GM18870 (cell line): ENCODE results near the gene DESI2.
"Not testable (repeated sequence)": the region's sequence is repeated elsewhere in the genome, so short reads cannot be mapped to it uniquely, and the experiment has no call there.

ENCODE experiments used
- ATAC-seq: cut with Tn5 transposase; IDR thresholded peaks from one replicate; pipeline ENCODE4 v1.9.1; 2021; ENCODE audit warnings: moderate library complexity; ENCODE audit not compliant: unreplicated experiment

Gene DESI2

GRCh38 chr1:244702620-244703019, 49.7 kb downstream of the DESI2 start:
- no peak for ATAC-seq

- ATAC-seq, result no peak
Measured at GRCh38 chr1:244704107-244704506, 51.2 kb downstream of the DESI2 start.

GRCh38 chr1:244705261-244706234, 52.6 kb downstream of the DESI2 start:
- ATAC-seq, result no peak

GRCh38 chr1:244709076-244709475, 56.1 kb downstream of the DESI2 start:
- no peak for ATAC-seq

- no peak for ATAC-seq
Measured at GRCh38 chr1:244709476-244710368, 56.8 kb downstream of the DESI2 start.

GRCh38 chr1:244710474-244711062, 57.6 kb downstream of the DESI2 start:
- ATAC-seq, result no peak

GRCh38 chr1:244712669-244713068, 59.7 kb downstream of the DESI2 start:
- ATAC-seq, result no peak

- no peak for ATAC-seq
Measured at GRCh38 chr1:244713332-244713731, 60.4 kb downstream of the DESI2 start.

- no peak for ATAC-seq
Measured at GRCh38 chr1:244727871-244728474, 75.0 kb downstream of the DESI2 start.

- no peak for ATAC-seq
Measured at GRCh38 chr1:244730153-244730933, 77.4 kb downstream of the DESI2 start.

GRCh38 chr1:244730934-244731434, 78.1 kb downstream of the DESI2 start:
- ATAC-seq, result no peak

- ATAC-seq, result no peak
Measured at GRCh38 chr1:244731651-244732050, 78.7 kb downstream of the DESI2 start.

GRCh38 chr1:244732851-244733450, 80.0 kb downstream of the DESI2 start:
- no peak for ATAC-seq

- ATAC-seq, result no peak
Measured at GRCh38 chr1:244735404-244735803, 82.5 kb downstream of the DESI2 start.

- no peak for ATAC-seq
Measured at GRCh38 chr1:244735876-244736561, 83.1 kb downstream of the DESI2 start.

- not testable (repeated sequence) for ATAC-seq
Measured at GRCh38 chr1:244739140-244739539, 86.2 kb downstream of the DESI2 start.

GRCh38 chr1:244740027-244740617, 87.2 kb downstream of the DESI2 start:
- ATAC-seq, result not testable (repeated sequence)

- no peak for ATAC-seq
Measured at GRCh38 chr1:244741692-244742091, 88.8 kb downstream of the DESI2 start.
